H1 (cell line): Measurements from ENCODE around the gene CDC42EP2. TPM values are rescaled to one million over a fixed set of nuclear protein-coding genes. Genes with fewer than 3 reads are reported as not detected.
A peak's percentile ranks its signal among the peaks of the same experiment; 100 is the strongest.

Source experiments
- CTCF ChIA-PET: fragments of 300-600 bp; sonication (Branson Sonifier 250); formaldehyde crosslinking; loops from one replicate; lab custom pipeline; 2021; ENCODE audit not compliant: partially characterized antibody; lab: Charles Lee
- POLR2A ChIA-PET: fragments of 300-600 bp; sonication (Branson Sonifier 250); formaldehyde crosslinking; loops from one replicate; lab custom pipeline; 2021; ENCODE audit warnings: inconsistent platforms; ENCODE audit not compliant: partially characterized antibody; lab: Charles Lee
- DNase-seq, 2 experiments: peaks; one replicate each; pipeline versions ENCODE4 v3.0.0 to v3.0.0-alpha.2; 2010 to 2022; ENCODE audit warnings: low spot score in 2 of 2, low read depth in 1 of 2, mixed read lengths in 1 of 2
- FAIRE-seq: peaks from 2 replicates; lab custom pipeline; 2011; peaks lifted over from hg19 to GRCh38; lab: Jason Lieb, UNC
- H2AFZ ChIP-seq: 2 replicates; pipeline ENCODE4 v1.8.1; 2012; ENCODE audit warnings: low read length, inconsistent platforms
- H2AK5ac ChIP-seq: 2 replicates; pipeline ENCODE4 v1.6.1; 2013; ENCODE audit warnings: low read depth, low read length
- H2BK120ac ChIP-seq: replicated peaks from 2 replicates; pipeline ENCODE3; 2013; ENCODE audit warnings: low read depth, low read length, inconsistent platforms
- H2BK12ac ChIP-seq: 2 replicates; pipeline ENCODE4 v1.6.1; 2013; ENCODE audit warnings: low read depth, low read length
- H2BK15ac ChIP-seq: 2 replicates; pipeline ENCODE4 v1.6.1; 2013; ENCODE audit warnings: low read length
- H2BK20ac ChIP-seq: 2 replicates; pipeline ENCODE4 v1.6.1; 2013; ENCODE audit warnings: low read length
- H2BK5ac ChIP-seq: 2 replicates; pipeline ENCODE4 v1.6.1; 2013; ENCODE audit warnings: low read depth, low read length
- H3K14ac ChIP-seq: 2 replicates; pipeline ENCODE4 v1.6.1; 2013; ENCODE audit warnings: inconsistent platforms; ENCODE audit not compliant: insufficient read length
- H3K18ac ChIP-seq: 2 replicates; pipeline ENCODE4 v1.6.1; 2013; ENCODE audit warnings: low read length; ENCODE audit errors: extremely low read depth
- H3K23ac ChIP-seq: 2 replicates; pipeline ENCODE4 v1.6.1; 2013; ENCODE audit warnings: inconsistent platforms; ENCODE audit not compliant: insufficient read length
- H3K23me2 ChIP-seq: 2 replicates; pipeline ENCODE4 v1.6.1; 2013; ENCODE audit warnings: low read depth, low read length
- H3K27ac ChIP-seq: 2 replicates; pipeline ENCODE4 v1.6.1; 2011; ENCODE audit warnings: low read depth, low read length, inconsistent platforms
- H3K27me3 ChIP-seq, 4 experiments: replicated peaks in 1 of 4; 1 replicate in 1 of 4; 2 replicates in 3 of 4; pipeline versions ENCODE4 v1.6.1 to v1.8.1; 2011 to 2013; ENCODE audit warnings: low read length in 3 of 4, mild to moderate bottlenecking in 3 of 4, inconsistent platforms in 2 of 4, mixed read lengths in 2 of 4, moderate library complexity in 1 of 4; ENCODE audit not compliant: control insufficient read depth in 3 of 4, insufficient read depth in 3 of 4; ENCODE audit errors: extremely low read depth in 1 of 4
- H3K36me3 ChIP-seq, 4 experiments: 2 replicates each; pipeline versions ENCODE4 v1.6.1 to v1.8.1; 2011 to 2013; ENCODE audit warnings: mild to moderate bottlenecking in 4 of 4, low read length in 3 of 4, moderate library complexity in 2 of 4, control low read depth in 1 of 4, inconsistent platforms in 1 of 4; ENCODE audit not compliant: insufficient read depth in 4 of 4, control insufficient read depth in 2 of 4
- H3K4ac ChIP-seq: replicated peaks from 2 replicates; pipeline ENCODE3; 2013; ENCODE audit warnings: low read length, low read depth, mixed read lengths, inconsistent platforms; ENCODE audit not compliant: insufficient read length
- H3K4me1 ChIP-seq, 4 experiments: replicated peaks in 1 of 4; 1 replicate in 1 of 4; 2 replicates in 3 of 4; pipeline versions ENCODE4 v1.6.1 to v1.8.1; 2011 to 2013; ENCODE audit warnings: low read length in 3 of 4, inconsistent platforms in 2 of 4, mixed read lengths in 1 of 4; ENCODE audit not compliant: insufficient read depth in 4 of 4, control insufficient read depth in 3 of 4
- H3K4me2 ChIP-seq, 2 experiments: 2 replicates each; pipeline versions ENCODE4 v1.6.1 to v1.8.1; 2011 to 2013; ENCODE audit warnings: low read depth in 2 of 2, low read length in 2 of 2, control low read depth in 1 of 2, inconsistent platforms in 1 of 2, mild to moderate bottlenecking in 1 of 2; ENCODE audit not compliant: insufficient read depth in 1 of 2
- H3K4me3 ChIP-seq, 4 experiments: fragments of 200-600, 300-600 bp in 1 of 4; sonication (generic), shearing (Covaris generic), sonication (Bioruptor Twin) in 1 of 4; 2 replicates each; pipeline versions ENCODE4 v1.5.1 to v1.8.1; 2011 to 2016; ENCODE audit warnings: low read length in 4 of 4, low read depth in 3 of 4, control low read depth in 2 of 4, inconsistent platforms in 2 of 4, mild to moderate bottlenecking in 2 of 4, mixed read lengths in 1 of 4, moderate library complexity in 1 of 4; ENCODE audit not compliant: insufficient read depth in 2 of 4; ENCODE audit errors: extremely low read depth in 1 of 4
- H3K56ac ChIP-seq: replicated peaks from 2 replicates; pipeline ENCODE3; 2013; ENCODE audit warnings: low read depth, mild to moderate bottlenecking, mixed read lengths, low read length, inconsistent platforms; ENCODE audit not compliant: insufficient read length
- H3K79me1 ChIP-seq: 2 replicates; pipeline ENCODE4 v1.6.1; 2013; ENCODE audit warnings: low read depth, low read length, control low read depth
- H3K79me2 ChIP-seq, 2 experiments: 2 replicates each; pipeline versions ENCODE4 v1.6.1 to v1.8.1; 2012 to 2013; ENCODE audit warnings: low read length in 2 of 2, mild to moderate bottlenecking in 2 of 2, inconsistent platforms in 1 of 2; ENCODE audit not compliant: insufficient read depth in 2 of 2, control insufficient read depth in 1 of 2
- H3K9ac ChIP-seq, 4 experiments: replicated peaks in 1 of 4; 1 replicate in 1 of 4; 2 replicates in 3 of 4; pipeline versions ENCODE4 v1.6.1 to v1.8.1; 2011 to 2013; ENCODE audit warnings: low read depth in 3 of 4, low read length in 3 of 4, control low read depth in 2 of 4, mild to moderate bottlenecking in 2 of 4, moderate library complexity in 2 of 4, inconsistent platforms in 1 of 4; ENCODE audit errors: extremely low read depth in 1 of 4
- H3K9me3 ChIP-seq, 2 experiments: 2 replicates each; pipeline versions ENCODE4 v1.6.1 to v1.8.1; 2012 to 2013; ENCODE audit warnings: mild to moderate bottlenecking in 2 of 2, moderate library complexity in 2 of 2, control low read depth in 1 of 2, inconsistent platforms in 1 of 2, low read depth in 1 of 2, low read length in 1 of 2, mixed read lengths in 1 of 2; ENCODE audit not compliant: insufficient read depth in 2 of 2
- H4K20me1 ChIP-seq, 2 experiments: replicated peaks in 1 of 2; 2 replicates each; pipeline versions ENCODE3 to v1.8.1; 2011 to 2013; ENCODE audit warnings: inconsistent platforms in 2 of 2, low read length in 2 of 2, mild to moderate bottlenecking in 1 of 2; ENCODE audit not compliant: insufficient read depth in 2 of 2, control insufficient read depth in 1 of 2
- H4K5ac ChIP-seq: 2 replicates; pipeline ENCODE4 v1.6.1; 2013; ENCODE audit warnings: low read length, low read depth, mixed read lengths, inconsistent platforms; ENCODE audit not compliant: insufficient read length
- H4K8ac ChIP-seq: 2 replicates; pipeline ENCODE4 v1.8.0; 2013; ENCODE audit warnings: mild to moderate bottlenecking, moderate library complexity, low read length, inconsistent platforms; ENCODE audit not compliant: insufficient read depth; ENCODE audit errors: extremely low read depth
- H4K91ac ChIP-seq: replicated peaks from 2 replicates; pipeline ENCODE3; 2013; ENCODE audit warnings: low read length, mixed read lengths, inconsistent platforms; ENCODE audit not compliant: insufficient read length
- EGR1 ChIP-seq: IDR thresholded peaks from 2 replicates; pipeline ENCODE4 v1.6.1; 2011; ENCODE audit warnings: low read depth, low read length, borderline replicate concordance
- WGBS, 2 experiments: shearing (Covaris generic) in 1 of 2; methylation state at CpG; one replicate each; pipeline versions ENCODE4 v1.1.6 to v1.1.7; 2013 to 2015; ENCODE audit warnings: low lambda C conversion rate in 2 of 2, mixed read lengths in 2 of 2, inconsistent platforms in 1 of 2, low coverage in 1 of 2, missing lambda C conversion rate in 1 of 2; ENCODE audit not compliant: insufficient replicate concordance in 2 of 2, insufficient coverage in 1 of 2, insufficient read length in 1 of 2; ENCODE audit errors: extremely low coverage in 1 of 2, missing lambda C conversion rate in 1 of 2; 5-methylcytosine and 5-hydroxymethylcytosine counted together
- polyA plus RNA-seq, 7 experiments: library from polyadenylated mRNA; depleted of rRNA in 3 of 7; stranded (reverse) in 5 of 7; unstranded in 2 of 7; fragments of >200 nt in 5 of 7; fragments of 200-250 nt in 2 of 7; gene quantifications; 1 replicate in 5 of 7; 2 replicates in 1 of 7; 4 replicates in 1 of 7; pipeline versions ENCODE4 v1.2.1 to v1.2.3, GENCODE V29; 2011 to 2013; ENCODE audit warnings: missing spikeins in 2 of 7, mixed read lengths in 2 of 7
- total RNA-seq: library from RNA; stranded (reverse); fragmentation: NEBNext Ultra II Directional; extraction: Animal tissue kit (Norgen Biotek cat#: 25700); gene quantifications from 2 replicates; pipeline ENCODE4 v1.2.1, GENCODE V29; 2021
- TF ChIP-seq, protein P1 (sequence below), 3 experiments: IDR thresholded peaks; 1 replicate in 2 of 3; 2 replicates in 1 of 3; pipeline versions ENCODE4 v1.5.1 to v1.6.1; 2011; ENCODE audit warnings: low read length in 3 of 3, mild to moderate bottlenecking in 3 of 3, inconsistent platforms in 2 of 3, low read depth in 1 of 3, moderate library complexity in 1 of 3; ENCODE audit not compliant: insufficient read depth in 1 of 3; ENCODE audit errors: control extremely low read depth in 1 of 3

CDC42EP2 gene
- total and polyA plus RNA-seq, 2 of the 8 experiments (the other 6 are each of a cell fraction or from before 2014, with no cell fraction given): 11.8 to 13.3 TPM

GRCh38 chr11:65266210-65266609, 48.5 kb upstream of the CDC42EP2 start:
- Histone ChIP-seq H2BK120ac (no peak overlapping the region), H3K14ac (no peak overlapping the region), H3K9ac (no peak overlapping the region), H3K27me3 (no peaks in the 10 kb centered on the region), H2AFZ (no peak overlapping the region), H3K27ac (no peak overlapping the region), H3K4me3 (no peak overlapping the region), H2AK5ac (no peak overlapping the region), H4K8ac (no peak overlapping the region), H4K20me1 (peaks cover 0 to 2% of the 10 kb centered on the region in 2 experiments), H4K5ac (no peak overlapping the region), H4K91ac (no peak overlapping the region), H2BK20ac (no peak overlapping the region), H3K79me1 (peaks cover 9% of the 10 kb centered on the region), H3K79me2 (peaks cover 5 to 18% of the 10 kb centered on the region in 2 experiments), H2BK15ac (no peak overlapping the region), H3K4me2 (no peak overlapping the region), H3K23ac (no peak overlapping the region), H2BK5ac (no peak overlapping the region), H3K56ac (no peak overlapping the region), H3K4me1 (peaks cover 0 to 3% (median under 1%) of the 10 kb centered on the region in 4 experiments; a peak in 2 of 7 replicates), H2BK12ac (no peak overlapping the region), H3K36me3 (peaks cover 8 to 40% (median 28%) of the 10 kb centered on the region in 4 experiments; a peak in 7 of 8 replicates), H3K9me3 (no peaks in the 10 kb centered on the region), H3K4ac (no peak overlapping the region), H3K18ac (no peak overlapping the region), H3K23me2 (peaks cover 16% of the 10 kb centered on the region)
- FAIRE-seq (no peak), DNase-seq (no peak)
- ChIA-PET POLR2A (interaction anchor here (1.0 to 2.1 kb wide), 8 partner anchors 14 to 85 kb away, joined by 3 to 7 read pairs (median 4); partner anchors contain the start of gene CAPN1), CTCF (interaction anchor here (0.7 to 45.6 kb wide), 10 partner anchors 9 to 251 kb away, joined by 3 to 1179 read pairs (median 6); partner anchors contain the start of genes CDC42EP2 and DPF2)
- 95% methylated on average over 2 of the region's 2 CpGs; no CpG with 5 or more reads in 1 of the 2 experiments for WGBS, 2 experiments
- TF ChIP-seq EGR1: no peak
- TF ChIP-seq, protein P1, sequence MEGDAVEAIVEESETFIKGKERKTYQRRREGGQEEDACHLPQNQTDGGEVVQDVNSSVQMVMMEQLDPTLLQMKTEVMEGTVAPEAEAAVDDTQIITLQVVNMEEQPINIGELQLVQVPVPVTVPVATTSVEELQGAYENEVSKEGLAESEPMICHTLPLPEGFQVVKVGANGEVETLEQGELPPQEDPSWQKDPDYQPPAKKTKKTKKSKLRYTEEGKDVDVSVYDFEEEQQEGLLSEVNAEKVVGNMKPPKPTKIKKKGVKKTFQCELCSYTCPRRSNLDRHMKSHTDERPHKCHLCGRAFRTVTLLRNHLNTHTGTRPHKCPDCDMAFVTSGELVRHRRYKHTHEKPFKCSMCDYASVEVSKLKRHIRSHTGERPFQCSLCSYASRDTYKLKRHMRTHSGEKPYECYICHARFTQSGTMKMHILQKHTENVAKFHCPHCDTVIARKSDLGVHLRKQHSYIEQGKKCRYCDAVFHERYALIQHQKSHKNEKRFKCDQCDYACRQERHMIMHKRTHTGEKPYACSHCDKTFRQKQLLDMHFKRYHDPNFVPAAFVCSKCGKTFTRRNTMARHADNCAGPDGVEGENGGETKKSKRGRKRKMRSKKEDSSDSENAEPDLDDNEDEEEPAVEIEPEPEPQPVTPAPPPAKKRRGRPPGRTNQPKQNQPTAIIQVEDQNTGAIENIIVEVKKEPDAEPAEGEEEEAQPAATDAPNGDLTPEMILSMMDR (IDR thresholded peaks at IDR 0.05; ENCODE audit: control extremely low read depth in 1 of 3, insufficient read depth in 1 of 3, low read depth in 1 of 3, low read length in 3 of 3): peak in 1 of 3 experiments; percentile 7; a peak in 1 of 4 replicates
